OCI-LY3 (cell line): ENCODE results near the gene ARID5B.

ENCODE experiments used
- H2AFZ ChIP-seq: fragments of 200-600, 300-600 bp; shearing (Covaris generic); 2 replicates; pipeline ENCODE4 v1.6.0; 2014; ENCODE audit warnings: antibody characterized with exemption, low read depth, low read length
- H3K27ac ChIP-seq: fragments of 200-600, 300-600 bp; sonication (generic); 2 replicates; pipeline ENCODE4 v1.5.1; 2014; ENCODE audit warnings: mild to moderate bottlenecking, low read length, moderate library complexity, mixed read lengths
- H3K27me3 ChIP-seq: fragments of 200-600, 300-600 bp; sonication (generic); 2 replicates; pipeline ENCODE4 v1.6.1; 2014; ENCODE audit warnings: low read depth, low read length, mixed read lengths
- H3K36me3 ChIP-seq: fragments of 200-600, 300-600 bp; sonication (generic); replicated peaks from 2 replicates; pipeline ENCODE3; 2014; ENCODE audit warnings: low read depth, low read length, mixed read lengths
- H3K4me1 ChIP-seq: fragments of 300-600, 200-600 bp; sonication (generic); 2 replicates; pipeline ENCODE4 v1.6.1; 2014; ENCODE audit warnings: low read length, mixed read lengths
- H3K4me2 ChIP-seq: fragments of 200-600, 300-600 bp; sonication (generic); 2 replicates; pipeline ENCODE4 v1.6.1; 2014; ENCODE audit warnings: low read length, mixed read lengths
- H3K4me3 ChIP-seq: fragments of 300-600, 200-600 bp; sonication (generic); 2 replicates; pipeline ENCODE4 v1.5.1; 2014; ENCODE audit warnings: antibody characterized with exemption, mild to moderate bottlenecking, low read length, moderate library complexity
- H3K79me2 ChIP-seq: fragments of 300-600, 200-600 bp; shearing (Covaris generic); 2 replicates; pipeline ENCODE4 v1.6.1; 2014; ENCODE audit warnings: mild to moderate bottlenecking, low read length, mixed read lengths
- H3K9ac ChIP-seq: fragments of 300-600, 200-600 bp; shearing (Covaris generic); 2 replicates; pipeline ENCODE4 v1.6.0; 2014; ENCODE audit warnings: mild to moderate bottlenecking, low read length, moderate library complexity
- H3K9me3 ChIP-seq: fragments of 200-600, 300-600 bp; shearing (Covaris generic); 2 replicates; pipeline ENCODE4 v1.6.1; 2014; ENCODE audit warnings: low read length, mixed read lengths; ENCODE audit not compliant: insufficient read depth
- H4K20me1 ChIP-seq: fragments of 200-600, 300-600 bp; sonication (generic); 2 replicates; pipeline ENCODE4 v1.6.1; 2016; ENCODE audit warnings: low read length, mixed read lengths; ENCODE audit not compliant: insufficient read depth
- CTCF ChIP-seq: fragments of 200-600, 300-600 bp; sonication (generic); IDR thresholded peaks from 2 replicates; pipeline ENCODE4 v1.5.1; 2014; ENCODE audit warnings: antibody characterized with exemption, low read length, low read depth
- EZH2phosphoT487 ChIP-seq: fragments of 200-600 bp; shearing (Covaris generic); IDR thresholded peaks from 2 replicates; pipeline ENCODE4 v1.6.1; 2018; ENCODE audit warnings: antibody characterized with exemption, mixed run types, low read depth

The ARID5B gene

GRCh38 chr10:61891906-61892585 is 9.5 kb upstream of the ARID5B start:
- TF ChIP-seq CTCF = no peak
- TF ChIP-seq EZH2phosphoT487 = no peak
- Histone ChIP-seq H3K9me3 (no peaks in the 10 kb centered on the region), H3K79me2 (no peaks in the 10 kb centered on the region), H3K27me3 (no peaks in the 10 kb centered on the region), H3K36me3 (no peaks in the 10 kb centered on the region), H3K4me1 (0 out of 2 replicates have a peak, but pooled peaks cover 4% of the 10 kb centered on the region), H3K4me3 (no peak overlapping the region), H4K20me1 (no peaks in the 10 kb centered on the region), H2AFZ (no peak overlapping the region), H3K9ac (no peak overlapping the region), H3K27ac (no peak overlapping the region), H3K4me2 (no peak overlapping the region)

- TF ChIP-seq CTCF (no peak), EZH2phosphoT487 (no peak)
- no peak overlapping the region for H3K27ac ChIP-seq
- H3K4me3 ChIP-seq = no peak overlapping the region
- no peak overlapping the region for H2AFZ ChIP-seq
- H3K9me3 ChIP-seq = no peaks in the 10 kb centered on the region
- H3K27me3 ChIP-seq = no peaks in the 10 kb centered on the region
- H3K36me3 ChIP-seq = no peaks in the 10 kb centered on the region
- H4K20me1 ChIP-seq = no peaks in the 10 kb centered on the region
- no peak overlapping the region for H3K4me2 ChIP-seq
- H3K79me2 ChIP-seq = no peaks in the 10 kb centered on the region
- H3K9ac ChIP-seq = no peak overlapping the region
- H3K4me1 ChIP-seq = peaks cover 8% of the 10 kb centered on the region
These were observed 8.5 kb upstream of the ARID5B start for GRCh38 chr10:61892961-61893360.

GRCh38 chr10:61894133-61894532 is 7.4 kb upstream of the ARID5B start:
- TF ChIP-seq CTCF (no peak), EZH2phosphoT487 (no peak)
- H3K27me3 ChIP-seq = no peaks in the 10 kb centered on the region
- H3K9ac ChIP-seq = no peak overlapping the region
- H4K20me1 ChIP-seq = no peaks in the 10 kb centered on the region
- H3K79me2 ChIP-seq = no peaks in the 10 kb centered on the region
- H3K36me3 ChIP-seq = no peaks in the 10 kb centered on the region
- no peak overlapping the region for H3K4me2 ChIP-seq
- no peaks in the 10 kb centered on the region for H3K9me3 ChIP-seq
- no peak overlapping the region for H3K4me3 ChIP-seq
- peaks cover 19% of the 10 kb centered on the region for H3K4me1 ChIP-seq
- no peak overlapping the region for H3K27ac ChIP-seq
- no peak overlapping the region for H2AFZ ChIP-seq

- Histone ChIP-seq H3K4me2 (no peak overlapping the region), H3K4me3 (no peak overlapping the region), H3K9ac (no peak overlapping the region), H3K79me2 (no peaks in the 10 kb centered on the region), H3K4me1 (peaks cover 18% of the 10 kb centered on the region), H3K9me3 (no peaks in the 10 kb centered on the region), H3K27ac (no peak overlapping the region), H4K20me1 (no peaks in the 10 kb centered on the region), H2AFZ (no peak overlapping the region; the same call in 1 of the 2 replicates), H3K36me3 (no peaks in the 10 kb centered on the region), H3K27me3 (no peaks in the 10 kb centered on the region)
- TF ChIP-seq CTCF (no peak), EZH2phosphoT487 (no peak)
These were observed 5.5 kb upstream of the ARID5B start for GRCh38 chr10:61895898-61896600.
